K562 (cell line): ENCODE measurements around the gene EDARADD. TPM values are rescaled to one million over a fixed set of nuclear protein-coding genes. Genes with fewer than 3 reads are reported as not detected.

ENCODE experiments used
- ESRRB ChIP-seq: fragments of 250-450 bp; sonication (Bioruptor Pico); IDR thresholded peaks from 2 replicates; pipeline ENCODE4 v1.5.0; 2020; ENCODE audit warnings: mild to moderate bottlenecking, moderate library complexity, borderline replicate concordance
- ETS2 ChIP-seq: IDR thresholded peaks from 2 replicates; pipeline ENCODE4 v1.6.1; 2016; ENCODE audit warnings: borderline replicate concordance, missing genetic modification characterization, mild to moderate bottlenecking, moderate library complexity, missing compliant biosample characterization; ENCODE audit not compliant: poor library complexity, severe bottlenecking
- ETV1 ChIP-seq: fragments of 450-650 bp; conservative IDR thresholded peaks from 2 replicates; pipeline ENCODE4 v1.6.1; 2016; ENCODE audit warnings: missing genetic modification characterization, control low read depth, low read depth, missing compliant biosample characterization
- GTF2E2 ChIP-seq: fragments of 200-800 bp; sonication (Bioruptor generic); IDR thresholded peaks from 2 replicates; pipeline ENCODE4 v1.6.1; 2016; ENCODE audit warnings: missing genetic modification characterization, missing compliant biosample characterization
- KLF13 ChIP-seq: fragments of 450-650 bp; IDR thresholded peaks from 2 replicates; pipeline ENCODE4 v1.6.1; 2016; ENCODE audit warnings: missing genetic modification characterization, low read depth, mild to moderate bottlenecking, missing compliant biosample characterization, moderate library complexity, borderline replicate concordance
- NCOA6 ChIP-seq: fragments of 450-650 bp; IDR thresholded peaks from 2 replicates; pipeline ENCODE4 v1.6.1; 2017; ENCODE audit warnings: mild to moderate bottlenecking
- NFE2L1 ChIP-seq: fragments of 450-650 bp; IDR thresholded peaks from 2 replicates; pipeline ENCODE4 v1.6.1; 2016; ENCODE audit warnings: missing genetic modification characterization, low read depth, mild to moderate bottlenecking, missing compliant biosample characterization, moderate library complexity, borderline replicate concordance
- NONO ChIP-seq, 2 experiments: fragments of 200-400 bp in 1 of 2; fragments of 450-650 bp in 1 of 2; formaldehyde crosslinking in 1 of 2; IDR thresholded peaks; 2 replicates each; pipeline ENCODE4 v1.6.1; 2017; ENCODE audit warnings: low read depth in 2 of 2, mild to moderate bottlenecking in 2 of 2, moderate library complexity in 2 of 2, low read length in 1 of 2
- POLR2H ChIP-seq: IDR thresholded peaks from 2 replicates; pipeline ENCODE4 v1.6.1; 2016; ENCODE audit warnings: missing genetic modification characterization, low read depth, mild to moderate bottlenecking, control low read depth, missing compliant biosample characterization, moderate library complexity
- STAT5A ChIP-seq: IDR thresholded peaks from 2 replicates; pipeline ENCODE4 v1.6.1; 2012; ENCODE audit warnings: low read length, inconsistent platforms, borderline replicate concordance
- ZNF174 ChIP-seq: fragments of 250-450 bp; sonication (Bioruptor Pico); IDR thresholded peaks from 2 replicates; pipeline ENCODE4 v1.4.0; 2020; ENCODE audit warnings: mild to moderate bottlenecking
- ZNF23 ChIP-seq: fragments of 250-450 bp; sonication (Bioruptor Pico); IDR thresholded peaks from 2 replicates; pipeline ENCODE4 v1.4.0; 2020; ENCODE audit warnings: mild to moderate bottlenecking
- ZNF41 ChIP-seq: fragments of 250-450 bp; sonication (Bioruptor Pico); conservative IDR thresholded peaks from 2 replicates; pipeline ENCODE4 v1.4.0; 2020; ENCODE audit warnings: mild to moderate bottlenecking
- ZNF431 ChIP-seq: sonication (generic); formaldehyde crosslinking; IDR thresholded peaks from 2 replicates; pipeline ENCODE4 v1.8.0; 2022; ENCODE audit warnings: mild to moderate bottlenecking, missing genetic modification reagents
- ZNF740 ChIP-seq, 3 experiments: fragments of 200-800 bp in 1 of 3; sonication (Bioruptor generic) in 1 of 3; sonication (generic) in 1 of 3; formaldehyde crosslinking in 1 of 3; IDR thresholded peaks; 2 replicates each; pipeline versions ENCODE4 v1.6.1 to v1.8.0; 2016 to 2022; ENCODE audit warnings: mild to moderate bottlenecking in 2 of 3, missing compliant biosample characterization in 2 of 3, missing genetic modification characterization in 2 of 3, missing genetic modification reagents in 1 of 3
- polyA plus RNA-seq, 8 experiments: library from polyadenylated mRNA; depleted of rRNA in 4 of 8; stranded (reverse) in 5 of 8; unstranded in 3 of 8; fragments of >200 nt; fragmentation: Nextera tagmentation in 2 of 8; fragmentation: Illumina TruSeq in 1 of 8; extraction: Ambion mirVana in 2 of 8; extraction: Trizol in 1 of 8; gene quantifications; 2 replicates each; pipeline versions ENCODE4 v1.2.1 to v1.2.3, GENCODE V29; 2011 to 2014; ENCODE audit warnings: inconsistent platforms in 1 of 8, missing spikeins in 1 of 8
- total RNA-seq, 7 experiments: library from RNA; depleted of rRNA in 6 of 7; stranded (reverse); fragments of >200 nt in 6 of 7; fragmentation: Illumina TruSeq in 2 of 7; extraction: Trizol in 2 of 7; gene quantifications; 2 replicates each; pipeline versions ENCODE4 v1.2.1 to v1.2.3, GENCODE V29; 2011 to 2021; ENCODE audit warnings: low replicate concordance in 1 of 7
- TF ChIP-seq, protein P1 (sequence below), 2 experiments: fragments of 450-650 bp; IDR thresholded peaks; 2 replicates each; pipeline ENCODE4 v1.6.1; 2018; ENCODE audit warnings: mild to moderate bottlenecking in 2 of 2, low read depth in 1 of 2; ENCODE audit not compliant: partially characterized antibody in 2 of 2
- TF ChIP-seq, protein P2 (sequence below): fragments of 250-450 bp; sonication (Bioruptor Pico); IDR thresholded peaks from 2 replicates; pipeline ENCODE4 v1.8.0; 2021; ENCODE audit warnings: mild to moderate bottlenecking, moderate library complexity
- TF ChIP-seq, protein P3 (sequence below): fragments of 250-450 bp; sonication (Bioruptor Pico); IDR thresholded peaks from 2 replicates; pipeline ENCODE4 v1.4.0; 2020; ENCODE audit warnings: borderline replicate concordance

Gene EDARADD
- total and polyA plus RNA-seq, 9 of the 15 experiments (the other 6 are each of a cell fraction or from before 2014, with no cell fraction given): 0.46 to 32.4 (median 20.6) TPM

DNA sequence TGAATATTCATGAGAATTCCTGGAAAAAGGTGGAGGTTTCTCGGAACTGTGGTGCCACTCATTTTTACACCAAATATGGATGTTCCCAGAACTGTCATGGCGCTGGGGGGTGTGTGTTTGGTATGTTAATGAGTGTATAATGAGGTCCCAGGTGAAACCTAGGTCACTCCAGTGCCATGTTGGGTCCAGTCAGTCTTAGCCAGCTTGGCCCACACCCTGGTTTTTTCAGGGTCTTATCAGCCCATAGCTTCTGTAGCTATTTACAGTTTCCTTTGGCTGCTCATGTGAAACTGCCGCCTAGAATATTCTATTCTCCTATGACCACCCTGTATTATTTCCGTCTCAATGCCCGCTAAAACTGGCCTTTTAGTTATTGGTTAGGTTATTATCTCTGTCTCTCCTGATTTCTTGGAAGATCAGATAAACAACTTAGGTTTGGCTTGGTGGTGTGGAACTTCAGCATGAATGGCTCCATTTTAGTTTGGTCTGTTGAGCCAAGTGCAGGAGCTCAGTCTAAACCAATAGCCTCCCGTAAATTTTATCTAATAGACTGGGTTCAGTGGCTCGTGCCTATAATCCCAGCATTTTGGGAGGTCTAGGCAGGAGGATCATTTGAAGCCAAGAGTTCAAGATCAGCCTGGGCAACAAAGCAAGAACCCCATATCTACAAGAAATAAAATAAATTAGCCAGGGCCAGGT, 42.1 kb upstream of the EDARADD start (continued):
- TF ChIP-seq, protein P1, sequence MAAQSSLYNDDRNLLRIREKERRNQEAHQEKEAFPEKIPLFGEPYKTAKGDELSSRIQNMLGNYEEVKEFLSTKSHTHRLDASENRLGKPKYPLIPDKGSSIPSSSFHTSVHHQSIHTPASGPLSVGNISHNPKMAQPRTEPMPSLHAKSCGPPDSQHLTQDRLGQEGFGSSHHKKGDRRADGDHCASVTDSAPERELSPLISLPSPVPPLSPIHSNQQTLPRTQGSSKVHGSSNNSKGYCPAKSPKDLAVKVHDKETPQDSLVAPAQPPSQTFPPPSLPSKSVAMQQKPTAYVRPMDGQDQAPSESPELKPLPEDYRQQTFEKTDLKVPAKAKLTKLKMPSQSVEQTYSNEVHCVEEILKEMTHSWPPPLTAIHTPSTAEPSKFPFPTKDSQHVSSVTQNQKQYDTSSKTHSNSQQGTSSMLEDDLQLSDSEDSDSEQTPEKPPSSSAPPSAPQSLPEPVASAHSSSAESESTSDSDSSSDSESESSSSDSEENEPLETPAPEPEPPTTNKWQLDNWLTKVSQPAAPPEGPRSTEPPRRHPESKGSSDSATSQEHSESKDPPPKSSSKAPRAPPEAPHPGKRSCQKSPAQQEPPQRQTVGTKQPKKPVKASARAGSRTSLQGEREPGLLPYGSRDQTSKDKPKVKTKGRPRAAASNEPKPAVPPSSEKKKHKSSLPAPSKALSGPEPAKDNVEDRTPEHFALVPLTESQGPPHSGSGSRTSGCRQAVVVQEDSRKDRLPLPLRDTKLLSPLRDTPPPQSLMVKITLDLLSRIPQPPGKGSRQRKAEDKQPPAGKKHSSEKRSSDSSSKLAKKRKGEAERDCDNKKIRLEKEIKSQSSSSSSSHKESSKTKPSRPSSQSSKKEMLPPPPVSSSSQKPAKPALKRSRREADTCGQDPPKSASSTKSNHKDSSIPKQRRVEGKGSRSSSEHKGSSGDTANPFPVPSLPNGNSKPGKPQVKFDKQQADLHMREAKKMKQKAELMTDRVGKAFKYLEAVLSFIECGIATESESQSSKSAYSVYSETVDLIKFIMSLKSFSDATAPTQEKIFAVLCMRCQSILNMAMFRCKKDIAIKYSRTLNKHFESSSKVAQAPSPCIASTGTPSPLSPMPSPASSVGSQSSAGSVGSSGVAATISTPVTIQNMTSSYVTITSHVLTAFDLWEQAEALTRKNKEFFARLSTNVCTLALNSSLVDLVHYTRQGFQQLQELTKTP (IDR thresholded peaks at IDR 0.05; ENCODE audit: low read depth in 1 of 2, partially characterized antibody in 2 of 2): peak; percentile 12 to 28
- TF ChIP-seq KLF13 (tag): peak; percentile 34; the same call in 1 of the 2 replicates
- TF ChIP-seq ZNF174 (CRISPR knock-in tag): peak; percentile 76; the same call in 1 of the 2 replicates
- TF ChIP-seq ZNF431: no peak
- TF ChIP-seq, protein P2, sequence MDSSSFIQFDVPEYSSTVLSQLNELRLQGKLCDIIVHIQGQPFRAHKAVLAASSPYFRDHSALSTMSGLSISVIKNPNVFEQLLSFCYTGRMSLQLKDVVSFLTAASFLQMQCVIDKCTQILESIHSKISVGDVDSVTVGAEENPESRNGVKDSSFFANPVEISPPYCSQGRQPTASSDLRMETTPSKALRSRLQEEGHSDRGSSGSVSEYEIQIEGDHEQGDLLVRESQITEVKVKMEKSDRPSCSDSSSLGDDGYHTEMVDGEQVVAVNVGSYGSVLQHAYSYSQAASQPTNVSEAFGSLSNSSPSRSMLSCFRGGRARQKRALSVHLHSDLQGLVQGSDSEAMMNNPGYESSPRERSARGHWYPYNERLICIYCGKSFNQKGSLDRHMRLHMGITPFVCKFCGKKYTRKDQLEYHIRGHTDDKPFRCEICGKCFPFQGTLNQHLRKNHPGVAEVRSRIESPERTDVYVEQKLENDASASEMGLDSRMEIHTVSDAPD (CRISPR knock-in tag): no peak
- peak; percentile 74 for TF ChIP-seq ZNF23 (CRISPR knock-in tag)
- peak; percentile 78; the same call in 1 of the 2 replicates for TF ChIP-seq ESRRB (CRISPR knock-in tag)
- TF ChIP-seq, protein P3, sequence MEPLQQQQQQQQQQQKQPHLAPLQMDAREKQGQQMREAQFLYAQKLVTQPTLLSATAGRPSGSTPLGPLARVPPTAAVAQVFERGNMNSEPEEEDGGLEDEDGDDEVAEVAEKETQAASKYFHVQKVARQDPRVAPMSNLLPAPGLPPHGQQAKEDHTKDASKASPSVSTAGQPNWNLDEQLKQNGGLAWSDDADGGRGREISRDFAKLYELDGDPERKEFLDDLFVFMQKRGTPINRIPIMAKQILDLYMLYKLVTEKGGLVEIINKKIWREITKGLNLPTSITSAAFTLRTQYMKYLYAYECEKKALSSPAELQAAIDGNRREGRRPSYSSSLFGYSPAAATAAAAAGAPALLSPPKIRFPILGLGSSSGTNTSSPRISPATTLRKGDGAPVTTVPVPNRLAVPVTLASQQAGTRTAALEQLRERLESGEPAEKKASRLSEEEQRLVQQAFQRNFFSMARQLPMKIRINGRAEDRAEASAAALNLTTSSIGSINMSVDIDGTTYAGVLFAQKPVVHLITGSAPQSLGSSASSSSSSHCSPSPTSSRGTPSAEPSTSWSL (CRISPR knock-in tag): no peak; the same call in 1 of the 2 replicates
- TF ChIP-seq ETV1 (tag): peak; percentile 74
- peak; percentile 89 for TF ChIP-seq POLR2H (tag)
- peak; percentile 99 for TF ChIP-seq STAT5A
- TF ChIP-seq ZNF740 (CRISPR knock-in tag; IDR thresholded peaks at IDR 0.05): no peak
- peak in 1 of 2 experiments; percentile 81; a peak in 1 of 4 replicates for TF ChIP-seq ZNF740 (tag; IDR thresholded peaks at IDR 0.05)
- peak; percentile 36; the same call in 1 of the 2 replicates for TF ChIP-seq NFE2L1 (tag)
- no peak for TF ChIP-seq NONO (IDR thresholded peaks at IDR 0.05; ENCODE audit: low read depth in 2 of 2, low read length in 1 of 2)
- TF ChIP-seq NCOA6: no peak
- no peak for TF ChIP-seq ETS2
- TF ChIP-seq ZNF41: peak; percentile 81
- TF ChIP-seq GTF2E2 (tag): peak; percentile 65; the same call in 1 of the 2 replicates
